HFF-Myc (cell line): ENCODE measurements around the gene TP53I13.

Experiments used
- DNase-seq: peaks from one replicate; pipeline ENCODE4 v3.0.0-alpha.2; 2011; ENCODE audit warnings: low read depth; ENCODE audit errors: extremely low read depth
- H3K4me3 ChIP-seq: replicated peaks from 2 replicates; pipeline ENCODE4 v1.5.1; 2011; ENCODE audit warnings: low read depth, mild to moderate bottlenecking, control low read depth, low read length
- CTCF ChIP-seq: IDR thresholded peaks from 2 replicates; pipeline ENCODE4 v1.5.1; 2012; ENCODE audit warnings: mild to moderate bottlenecking, low read depth, low read length, control low read depth; ENCODE audit errors: missing control alignments

The TP53I13 gene

DNA sequence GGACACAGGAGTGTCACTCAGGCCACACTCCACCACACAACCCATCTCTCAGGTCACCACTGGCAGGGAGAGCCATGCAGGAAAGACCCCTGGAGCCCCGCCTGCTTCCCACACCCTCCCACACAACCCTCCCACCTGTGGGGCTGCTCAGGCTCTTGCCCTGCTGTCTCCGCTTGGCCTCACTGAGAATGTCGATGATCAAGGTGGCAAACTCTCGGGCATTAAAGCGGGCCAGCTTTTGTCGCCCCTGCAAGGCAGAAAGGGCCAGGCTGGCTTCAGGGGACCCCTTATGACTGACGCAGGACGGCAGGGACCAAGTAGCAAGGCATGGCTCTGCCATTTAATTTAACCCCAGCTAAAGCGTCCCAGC, 8.5 kb downstream of the TP53I13 start:
- no peak for DNase-seq
- no peak overlapping the region for H3K4me3 ChIP-seq
- no peak for TF ChIP-seq CTCF

DNA sequence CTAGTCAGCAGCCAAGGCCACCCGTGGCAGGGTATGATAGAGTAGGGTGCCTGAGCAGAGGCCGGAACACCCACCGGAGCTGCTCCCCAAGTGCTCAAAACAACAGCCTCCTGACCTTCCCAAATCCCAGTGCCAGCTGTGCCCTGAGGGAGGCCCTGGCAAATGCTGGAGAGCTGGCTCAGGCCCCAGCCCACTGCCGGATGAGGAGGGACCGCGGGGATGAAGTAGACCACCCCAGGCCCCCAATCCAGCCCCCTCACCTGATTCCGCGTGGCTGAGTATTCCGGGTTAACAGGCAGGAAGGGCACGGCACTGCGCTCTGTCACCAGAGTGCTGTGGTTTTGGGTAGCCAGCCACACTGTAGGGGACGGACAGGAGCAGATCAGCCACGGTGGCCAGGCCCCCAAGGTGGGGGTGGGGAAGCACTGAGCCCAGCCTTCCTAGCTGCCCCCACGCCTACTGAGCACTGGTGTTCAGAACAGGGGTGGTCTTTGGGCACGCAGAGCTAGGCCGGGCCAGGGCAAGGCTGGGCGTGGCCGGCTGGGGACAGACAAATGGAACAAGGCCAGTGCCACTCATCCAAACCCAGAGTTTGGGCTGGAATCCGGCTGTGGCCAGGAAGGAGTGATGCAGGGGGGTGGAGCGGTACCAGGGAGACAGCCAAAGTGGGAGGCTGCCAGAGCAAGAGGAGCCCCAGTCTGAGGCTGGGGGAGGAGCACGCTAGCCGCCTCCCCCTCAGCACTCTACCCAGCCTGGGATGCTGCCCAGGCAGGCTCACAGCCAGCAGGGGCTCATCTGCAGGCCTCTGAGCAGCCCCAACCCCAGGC, 9.1 kb downstream of the TP53I13 start:
- no peak for TF ChIP-seq CTCF
- no peak for DNase-seq

DNA sequence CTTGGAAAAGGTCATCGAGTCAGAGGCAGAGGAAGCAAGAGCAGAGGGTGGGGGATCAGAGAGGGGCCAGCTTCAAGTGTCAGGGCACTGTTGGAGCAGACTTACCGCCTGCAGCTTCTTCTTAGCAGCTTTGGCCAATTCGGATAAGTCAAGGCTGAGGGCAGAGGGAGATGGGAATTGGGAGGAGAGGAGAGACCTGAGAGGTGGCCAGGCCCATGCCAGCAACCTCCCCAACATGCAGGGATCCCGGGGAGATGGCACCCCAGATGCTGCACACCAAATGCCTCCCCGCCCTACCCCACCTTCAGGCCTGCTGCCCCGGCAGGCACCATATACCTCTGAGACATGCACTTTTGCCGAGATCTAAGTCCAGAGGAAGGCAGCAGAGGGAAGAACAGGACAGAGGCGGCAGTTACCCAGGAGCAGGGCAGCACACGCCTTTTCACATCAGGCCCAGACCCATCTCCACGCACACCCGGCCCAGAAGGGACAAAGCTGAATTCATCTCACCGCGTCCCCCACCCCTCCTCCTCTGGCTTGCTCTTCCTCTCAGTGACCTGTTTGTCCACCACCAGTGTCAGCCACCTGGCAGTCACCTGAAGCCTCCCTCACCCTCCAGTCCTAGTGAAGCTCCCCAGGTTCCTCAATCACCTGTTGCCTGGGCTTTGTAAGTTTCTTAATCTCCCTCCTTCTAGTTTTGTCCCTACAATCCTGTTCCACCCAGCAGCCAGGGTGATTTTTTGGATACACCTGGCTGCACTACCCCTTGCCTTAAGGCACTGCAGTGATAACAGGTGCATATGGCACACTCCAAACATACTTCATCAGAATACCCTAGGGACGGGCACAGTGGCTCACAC, 10.4 kb downstream of the TP53I13 start:
- H3K4me3 ChIP-seq: no peak overlapping the region
- DNase-seq: no peak
- TF ChIP-seq CTCF: no peak

More for the DNA sequence above, 9.1 kb downstream of the TP53I13 start:
- H3K4me3 ChIP-seq: no peak overlapping the region

GRCh38 chr17:29579866-29580771, 11.6 kb downstream of the TP53I13 start:
- TF ChIP-seq CTCF: peak; percentile 90
- DNase-seq: peak; percentile 63
- no peak overlapping the region for H3K4me3 ChIP-seq

- no peak overlapping the region for H3K4me3 ChIP-seq
- TF ChIP-seq CTCF: no peak
- no peak for DNase-seq
Measured at GRCh38 chr17:29581583-29582253, 13.2 kb downstream of the TP53I13 start.
